Measurements from ENCODE around the gene KNCN.

Gene KNCN

DNA sequence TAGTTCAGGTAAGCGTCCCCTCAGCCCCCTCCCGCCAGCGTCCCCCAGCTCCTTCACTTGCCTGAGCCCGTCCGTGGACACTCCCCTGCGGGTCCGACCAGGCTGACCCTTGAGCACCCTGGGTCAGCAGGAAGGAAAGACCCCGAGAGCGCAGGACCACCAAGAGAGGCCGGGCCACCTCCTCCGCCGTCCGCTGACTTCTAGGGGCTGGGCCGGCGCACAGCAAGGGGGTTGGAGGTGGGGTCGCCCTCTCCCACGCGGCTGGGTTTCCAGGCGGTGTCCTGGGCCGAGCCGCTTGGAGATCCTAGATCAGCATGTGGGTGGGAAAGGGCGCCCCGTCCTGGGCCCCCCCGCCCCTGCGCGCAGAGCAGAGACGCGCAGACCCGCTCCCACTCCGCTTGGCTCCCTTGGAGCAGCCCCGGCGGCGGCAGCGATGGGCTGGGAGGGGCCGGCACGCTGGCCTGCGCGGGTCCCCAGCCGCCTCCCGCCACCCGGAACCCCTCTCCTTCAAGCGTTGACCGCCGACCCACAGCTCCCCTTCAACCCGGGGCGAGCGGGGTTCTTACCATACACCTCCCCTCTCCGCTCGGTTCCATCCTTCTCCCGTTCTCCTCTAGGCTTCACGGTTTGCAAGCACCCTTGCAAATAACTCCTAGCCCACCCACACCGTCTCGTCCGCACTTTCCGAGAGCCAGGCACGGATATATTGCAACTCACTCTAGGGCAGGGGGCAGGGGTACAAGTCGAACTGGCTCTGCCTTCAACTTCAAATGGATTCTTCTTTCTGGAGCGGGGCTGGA lies 7.5 kb downstream of the KNCN start:
- DNase-seq (ENCODE audit: low read depth), result no peak

DNA sequence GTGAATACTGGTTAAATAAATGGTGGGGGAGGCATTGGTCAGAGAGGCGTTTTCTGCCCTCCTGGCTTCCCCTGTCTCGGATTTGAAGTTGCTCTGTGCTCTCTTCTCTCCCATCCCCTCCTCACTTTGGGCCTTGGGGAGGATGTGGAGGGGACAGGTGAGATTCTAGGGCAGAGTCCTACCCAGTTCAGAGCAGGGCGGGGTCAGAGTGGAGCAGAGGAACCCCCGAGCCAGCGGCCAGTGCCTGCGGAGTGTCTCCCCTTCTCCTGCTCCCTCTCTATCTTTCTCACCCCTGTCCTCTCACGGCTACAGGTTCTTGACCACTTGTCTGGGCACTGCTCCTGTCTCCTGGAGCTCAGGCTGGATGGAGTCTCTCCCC lies 8.1 kb downstream of the KNCN start:
- no peak for DNase-seq (ENCODE audit: low read depth)

- DNase-seq (ENCODE audit: low read depth), result no peak
Measured at GRCh38 chr1:46539972-46540371, 11.5 kb downstream of the KNCN start.

GRCh38 chr1:46538147-46538546 lies 13.3 kb downstream of the KNCN start:
- DNase-seq (ENCODE audit: low read depth), result no peak

GRCh38 chr1:46537651-46538050 lies 13.8 kb downstream of the KNCN start:
- no peak for DNase-seq (ENCODE audit: low read depth)

- no peak for DNase-seq (ENCODE audit: low read depth)
Measured at GRCh38 chr1:46536527-46536926, 14.9 kb downstream of the KNCN start.

DNA sequence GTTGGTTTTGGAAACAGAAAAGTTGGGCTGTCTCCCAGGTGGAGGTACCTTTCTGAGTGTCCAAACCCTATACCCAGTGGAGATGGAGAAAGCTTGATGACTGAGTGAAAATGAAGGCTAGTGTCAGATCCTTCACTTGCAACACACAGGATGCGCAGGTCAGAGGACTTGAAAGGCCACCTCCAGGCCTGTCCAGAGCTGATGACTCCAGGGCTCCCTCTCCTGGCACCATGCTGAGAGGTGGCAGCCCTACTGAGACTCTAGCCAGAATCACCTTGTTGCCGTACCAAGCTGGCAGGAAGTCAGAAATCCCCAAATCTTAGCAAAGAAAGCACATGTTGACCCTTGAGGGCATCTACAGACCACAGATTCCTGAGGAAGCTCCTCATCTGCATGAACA lies 16.4 kb downstream of the KNCN start:
- no peak for DNase-seq (ENCODE audit: low read depth)

DNA sequence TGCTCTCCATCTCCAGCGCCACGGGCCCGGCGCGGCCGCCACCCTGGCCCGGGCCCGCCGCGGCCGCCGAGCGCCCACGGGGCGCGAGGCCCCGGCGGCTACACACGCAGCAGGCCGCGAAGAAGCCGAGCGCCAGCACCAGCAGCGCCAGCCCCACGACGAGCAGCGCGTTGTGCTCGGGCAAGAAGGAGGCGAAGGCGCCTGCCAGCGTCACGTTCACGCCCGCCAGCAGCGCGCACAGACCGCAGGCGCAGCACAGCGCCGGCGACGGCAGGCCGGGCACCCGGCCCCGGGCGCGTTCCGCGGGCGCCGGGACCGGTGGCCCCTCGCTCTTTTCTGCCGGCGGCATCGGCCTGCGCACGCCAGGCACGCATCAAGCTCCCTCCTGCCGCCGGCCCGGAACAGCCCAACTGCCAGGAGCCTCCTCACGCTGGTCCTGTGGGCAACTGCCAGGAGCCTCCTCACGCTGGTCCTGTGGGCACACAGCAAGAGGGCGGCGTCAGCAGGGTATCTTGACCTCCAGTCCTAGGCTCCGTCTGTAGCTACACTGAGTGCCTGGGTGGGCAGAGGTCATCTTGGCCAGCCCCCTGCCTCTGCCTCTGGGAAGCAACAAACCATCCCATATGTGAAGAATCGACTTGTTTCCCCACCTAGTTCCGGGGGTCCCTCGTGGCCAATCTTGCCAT lies 18.1 kb downstream of the KNCN start:
- no peak for DNase-seq (ENCODE audit: low read depth)

- DNase-seq (ENCODE audit: low read depth), result peak; percentile 55
Measured at GRCh38 chr1:46532498-46533178, 18.8 kb downstream of the KNCN start.

DNA sequence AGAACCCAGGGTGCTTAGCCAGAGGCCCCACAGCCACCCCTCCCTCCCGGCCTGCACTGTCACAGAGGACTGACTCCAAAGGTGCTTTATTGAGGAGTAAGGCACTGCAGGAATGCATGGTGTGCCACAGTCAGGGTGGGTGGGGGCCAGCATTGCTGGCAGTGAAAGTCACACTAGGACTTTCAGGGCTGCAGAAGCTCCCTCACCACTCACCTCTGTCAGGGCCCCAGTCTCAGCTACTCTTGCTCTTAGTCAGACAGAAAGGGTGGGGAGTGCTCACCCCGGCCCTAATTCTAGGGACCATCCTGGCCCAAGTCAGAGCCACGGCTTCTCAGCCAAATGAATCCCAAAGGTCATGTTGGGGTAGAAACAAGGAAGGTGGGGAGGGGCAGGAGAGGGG lies 19.4 kb downstream of the KNCN start:
- no peak for DNase-seq (ENCODE audit: low read depth)

GRCh38 chr1:46530791-46531409 lies 20.5 kb downstream of the KNCN start:
- DNase-seq (ENCODE audit: low read depth), result no peak

DNA sequence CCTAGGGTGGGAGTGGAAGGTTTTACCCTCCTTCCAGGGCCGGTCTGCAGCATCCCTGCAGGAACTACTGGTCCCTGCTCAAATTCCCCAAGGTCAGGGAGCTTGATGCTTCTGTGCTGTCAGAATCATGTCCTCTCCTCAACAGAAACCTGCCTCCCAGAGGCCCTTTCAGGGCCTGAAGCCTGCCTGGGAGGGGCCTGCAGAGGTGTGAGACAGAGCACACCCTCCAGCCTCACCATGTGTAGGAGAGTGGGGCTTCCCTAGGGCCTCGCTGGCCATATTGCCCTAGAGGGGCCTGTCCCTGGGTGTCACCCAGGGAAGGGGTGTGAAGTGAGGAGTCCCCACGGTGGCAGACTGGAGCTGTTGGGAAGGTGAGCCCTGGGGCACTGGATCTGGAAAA lies 21.1 kb downstream of the KNCN start:
- no peak for DNase-seq (ENCODE audit: low read depth)

DNA sequence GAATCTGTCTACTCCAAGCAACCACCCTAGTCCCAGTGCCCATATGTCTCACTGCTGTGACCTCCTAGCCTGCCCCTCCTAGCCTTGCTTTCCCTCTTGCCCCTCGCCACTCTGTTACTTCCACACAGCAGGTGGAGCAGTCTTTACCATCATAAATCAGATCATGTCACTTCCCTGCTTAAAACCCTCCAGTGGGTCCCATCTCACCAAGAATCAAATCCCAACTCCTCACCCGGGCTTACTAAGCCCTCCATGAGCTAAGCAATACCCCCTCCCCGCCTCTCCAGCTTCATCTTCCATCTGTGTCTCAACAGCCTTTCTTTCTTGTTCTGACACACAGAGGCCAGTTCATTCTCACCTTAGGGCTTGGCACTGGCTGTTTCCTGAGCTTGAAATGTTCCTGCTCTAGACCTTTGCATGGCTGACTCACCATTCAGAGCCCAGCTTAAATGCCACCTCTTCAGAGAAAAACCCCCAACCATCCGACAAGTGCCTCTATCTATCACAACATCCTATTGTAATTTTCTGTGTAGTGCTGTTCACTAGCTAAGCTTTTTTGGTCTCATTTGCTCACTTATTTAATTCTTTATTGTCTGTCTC lies 22.3 kb downstream of the KNCN start:
- DNase-seq (ENCODE audit: low read depth), result no peak

- DNase-seq (ENCODE audit: low read depth), result no peak
Measured at GRCh38 chr1:46528297-46528955, 23.0 kb downstream of the KNCN start.

- DNase-seq (ENCODE audit: low read depth), result peak; percentile 62
Measured at GRCh38 chr1:46527474-46528296, 23.8 kb downstream of the KNCN start.

- DNase-seq (ENCODE audit: low read depth), result no peak
Measured at GRCh38 chr1:46526691-46527291, 24.7 kb downstream of the KNCN start.

DNA sequence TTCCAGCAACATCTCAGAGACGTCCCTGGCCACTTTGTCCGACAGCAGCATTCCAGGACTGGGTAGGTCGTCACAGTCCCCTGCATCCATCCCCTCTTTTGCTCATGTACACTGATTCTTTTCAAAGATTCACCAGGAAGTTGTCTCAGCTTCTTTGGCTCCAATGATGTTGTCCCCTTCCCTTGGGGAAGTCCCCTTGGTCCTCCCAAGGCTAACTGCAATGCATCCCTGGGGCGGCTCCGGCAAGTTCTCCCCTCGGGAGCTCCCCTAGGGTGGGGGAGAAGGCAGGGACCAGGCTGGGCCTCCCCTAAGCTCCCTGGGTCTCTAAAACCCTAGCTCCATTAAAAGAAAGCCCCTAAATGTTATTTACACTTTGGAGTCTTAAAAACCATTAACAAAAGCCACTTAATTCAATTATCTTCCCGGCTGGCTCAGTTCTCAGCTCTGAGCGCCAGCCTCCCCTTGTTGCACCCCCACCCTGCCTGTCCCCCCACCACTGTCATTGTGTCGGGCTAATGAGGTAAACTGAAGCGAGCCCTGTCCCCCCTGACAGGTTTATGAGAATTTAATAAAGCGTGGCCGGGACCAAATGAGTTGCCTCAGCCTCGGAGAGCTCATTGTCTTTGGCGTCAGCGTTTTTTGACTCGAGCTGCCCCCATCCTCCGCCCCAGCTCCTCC lies 25.3 kb downstream of the KNCN start:
- no peak for DNase-seq (ENCODE audit: low read depth)

DNA sequence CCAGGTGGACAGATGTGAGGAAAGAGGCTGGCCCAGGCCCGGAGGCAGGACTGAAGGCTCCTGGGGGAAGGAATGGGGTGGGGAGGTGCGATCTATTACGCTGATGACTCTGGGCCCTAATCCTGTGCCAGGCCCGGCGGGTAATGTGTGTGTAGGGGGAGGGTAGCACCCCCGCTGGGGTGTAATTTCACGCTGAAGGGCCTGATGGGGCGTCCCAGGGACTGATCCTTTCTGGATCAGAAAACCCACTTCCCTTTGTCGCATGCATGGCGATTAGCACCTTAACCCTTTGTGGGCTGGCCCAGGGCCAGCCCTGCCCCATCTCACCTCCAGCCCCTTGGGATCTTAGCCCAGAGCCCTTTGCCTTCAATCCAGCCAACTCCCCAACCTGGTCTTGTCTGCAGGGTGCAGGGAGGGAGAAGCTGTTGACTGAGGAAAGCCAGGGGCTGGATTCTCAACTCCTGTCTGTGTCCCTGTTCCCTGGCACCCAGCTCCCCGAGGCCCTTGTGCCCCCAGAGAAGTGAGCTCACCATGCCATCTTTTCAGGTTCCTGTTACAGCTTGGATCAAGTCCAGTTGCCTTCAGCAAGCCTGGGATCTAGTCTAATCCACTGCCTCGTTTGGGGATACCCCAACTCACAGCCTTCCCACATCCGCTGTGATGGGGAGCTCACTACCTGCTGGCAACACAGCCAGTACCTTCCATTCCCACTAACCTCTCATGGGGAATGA lies 26.0 kb downstream of the KNCN start:
- no peak for DNase-seq (ENCODE audit: low read depth)

DNA sequence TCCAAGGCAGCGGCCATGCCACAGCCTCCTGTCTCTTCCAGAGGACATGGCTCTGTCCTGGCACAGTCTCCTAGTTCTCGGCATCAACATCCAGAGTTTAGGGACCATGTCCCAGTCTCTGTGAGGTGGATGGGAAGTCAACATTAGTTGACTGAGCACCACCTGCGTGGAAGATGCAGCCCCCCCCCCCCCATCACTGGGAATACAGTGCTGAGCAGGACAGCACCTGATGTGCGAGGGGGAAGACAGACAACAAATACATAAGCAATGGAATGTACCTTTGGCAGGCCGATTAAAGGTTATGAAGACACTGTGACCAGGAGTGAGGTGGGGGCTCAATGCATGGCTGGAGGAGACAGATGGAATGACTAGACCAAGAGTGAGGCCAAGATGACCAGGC lies 26.6 kb downstream of the KNCN start:
- DNase-seq (ENCODE audit: low read depth), result no peak

Data from stimulated activated CD8-positive, alpha-beta memory T cell treated with anti-CD3 and anti-CD28 coated beads, Interleukin-7, amount 100 ng/mL, for 24 hours (primary cell).